ENCODE results near the gene RSPO3. TPM values are rescaled to one million over a fixed set of nuclear protein-coding genes. Genes with fewer than 3 reads are reported as not detected.

Gene RSPO3
- total RNA-seq, 1 experiment from 2014 or later: not detected

GRCh38 chr6:127134136-127134535 is 15.7 kb downstream of the RSPO3 start:
- Mint-ChIP-seq H3K9me3 (ENCODE audit: low read depth, unreplicated experiment) (no peaks in the 10 kb centered on the region), H3K4me1 (ENCODE audit: low read depth, unreplicated experiment) (no peaks in the 10 kb centered on the region), H3K36me3 (ENCODE audit: insufficient read depth, unreplicated experiment) (no peaks in the 10 kb centered on the region), H3K27ac (ENCODE audit: unreplicated experiment) (no peak overlapping the region), H3K27me3 (ENCODE audit: unreplicated experiment) (peaks cover 2% of the 10 kb centered on the region), H3K4me3 (ENCODE audit: low read depth, unreplicated experiment) (no peak overlapping the region)
- intact Hi-C loops (cut with micrococcal nuclease; ENCODE audit: unreplicated experiment): no loop called here
- DNase-seq: no peak
- CTCF ChIA-PET: no interaction called here
- TF ChIP-seq CTCF (IDR thresholded peaks at IDR 0.05; ENCODE audit: unreplicated experiment): no peak
- BruUV-seq (replicated peaks): no TSS peak

DNA sequence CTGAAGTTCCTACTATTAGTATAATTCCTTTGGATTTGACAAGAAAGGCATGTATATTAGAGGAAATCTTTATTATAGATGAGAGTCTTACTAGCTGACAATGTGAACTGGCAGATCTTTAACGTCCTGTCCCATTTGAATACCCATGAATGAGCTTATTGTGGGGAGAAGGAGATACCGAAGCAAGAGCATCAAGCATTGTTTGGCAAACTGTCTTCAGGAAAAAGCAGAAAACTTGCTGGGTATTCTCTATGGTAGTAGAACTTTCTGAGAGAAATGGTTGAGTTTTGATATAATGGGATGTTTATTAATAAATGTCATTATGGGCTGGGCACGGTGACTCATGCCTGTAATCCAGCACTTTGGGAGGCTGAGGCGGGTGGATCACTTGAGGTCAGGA is 18.3 kb downstream of the RSPO3 start:
- BruUV-seq (replicated peaks): no TSS peak
- intact Hi-C loops (cut with micrococcal nuclease; ENCODE audit: unreplicated experiment): no loop called here
- no peaks in the 10 kb centered on the region for H3K27me3 Mint-ChIP-seq (ENCODE audit: unreplicated experiment)
- no peaks in the 10 kb centered on the region for H3K36me3 Mint-ChIP-seq (ENCODE audit: insufficient read depth, unreplicated experiment)
- CTCF ChIA-PET: no interaction called here
- no peak overlapping the region for H3K27ac Mint-ChIP-seq (ENCODE audit: unreplicated experiment)
- H3K4me3 Mint-ChIP-seq (ENCODE audit: low read depth, unreplicated experiment): no peak overlapping the region
- no peak for TF ChIP-seq CTCF (IDR thresholded peaks at IDR 0.05; ENCODE audit: unreplicated experiment)
- no peaks in the 10 kb centered on the region for H3K9me3 Mint-ChIP-seq (ENCODE audit: low read depth, unreplicated experiment)
- no peak for DNase-seq
- H3K4me1 Mint-ChIP-seq (ENCODE audit: low read depth, unreplicated experiment): no peaks in the 10 kb centered on the region

- TF ChIP-seq CTCF (IDR thresholded peaks at IDR 0.05; ENCODE audit: unreplicated experiment): no peak
- no TSS peak for BruUV-seq (replicated peaks)
- Mint-ChIP-seq H3K9me3 (ENCODE audit: low read depth, unreplicated experiment) (no peaks in the 10 kb centered on the region), H3K4me3 (ENCODE audit: low read depth, unreplicated experiment) (no peak overlapping the region), H3K27ac (ENCODE audit: unreplicated experiment) (no peak overlapping the region), H3K36me3 (ENCODE audit: insufficient read depth, unreplicated experiment) (no peaks in the 10 kb centered on the region), H3K4me1 (ENCODE audit: low read depth, unreplicated experiment) (no peaks in the 10 kb centered on the region), H3K27me3 (ENCODE audit: unreplicated experiment) (no peaks in the 10 kb centered on the region)
- intact Hi-C loops (cut with micrococcal nuclease; ENCODE audit: unreplicated experiment): loop anchor here (1.0 kb wide), 1 partner anchor 9 kb away; no protein-coding TSS in a partner anchor
- CTCF ChIA-PET: no interaction called here
- no peak for DNase-seq
These were observed 28.5 kb downstream of the RSPO3 start for GRCh38 chr6:127146932-127147331.

DNA sequence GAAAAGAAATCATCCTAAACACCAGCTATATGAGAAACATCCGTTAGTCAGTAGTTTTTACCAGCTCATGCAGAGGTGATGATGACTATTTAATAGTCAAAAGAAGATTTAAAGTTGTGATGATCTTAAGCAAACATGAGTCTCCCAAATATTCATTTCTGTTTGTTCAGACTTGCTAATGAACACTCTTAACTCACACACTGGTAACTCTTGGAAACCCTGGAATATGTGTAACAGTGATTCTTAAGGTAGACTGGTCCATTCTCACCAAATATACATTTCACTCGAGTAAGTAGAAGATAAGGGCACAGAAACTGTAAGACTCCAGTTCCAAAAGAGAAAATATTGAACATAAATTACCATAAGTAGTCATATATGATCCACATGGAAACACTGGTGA is 29.1 kb downstream of the RSPO3 start:
- H3K4me1 Mint-ChIP-seq (ENCODE audit: low read depth, unreplicated experiment): no peaks in the 10 kb centered on the region
- intact Hi-C loops (cut with micrococcal nuclease; ENCODE audit: unreplicated experiment): loop anchor here (1.0 kb wide), 1 partner anchor 9 kb away; no protein-coding TSS in a partner anchor
- no peak overlapping the region for H3K27ac Mint-ChIP-seq (ENCODE audit: unreplicated experiment)
- H3K36me3 Mint-ChIP-seq (ENCODE audit: insufficient read depth, unreplicated experiment): no peaks in the 10 kb centered on the region
- no peaks in the 10 kb centered on the region for H3K9me3 Mint-ChIP-seq (ENCODE audit: low read depth, unreplicated experiment)
- H3K4me3 Mint-ChIP-seq (ENCODE audit: low read depth, unreplicated experiment): no peak overlapping the region
- TF ChIP-seq CTCF (IDR thresholded peaks at IDR 0.05; ENCODE audit: unreplicated experiment): no peak
- no peaks in the 10 kb centered on the region for H3K27me3 Mint-ChIP-seq (ENCODE audit: unreplicated experiment)
- CTCF ChIA-PET: no interaction called here
- DNase-seq: no peak
- BruUV-seq (replicated peaks): no TSS peak

Measured in Calu3 (cell line).